Measurements from ENCODE around the gene FILIP1. TPM values are rescaled to one million over a fixed set of nuclear protein-coding genes. Genes with fewer than 3 reads are reported as not detected.
A peak's percentile ranks its signal among the peaks of the same experiment; 100 is the strongest.

The FILIP1 gene
- polyA plus RNA-seq, 2 of the 4 experiments (the other 2 are of a cell fraction), result 2.3 to 15.6 TPM

- Histone ChIP-seq H3K4me3 (no peak overlapping the region), H3K27ac (peak overlapping the region in 1 of 2 experiments; percentile 25; a peak in 2 of 6 replicates), H3K4me1 (peaks cover 31% of the 10 kb centered on the region), H3K9me3 (no peaks in the 10 kb centered on the region), H3K4me2 (peak overlapping the region; percentile 34)
- no peak for TF ChIP-seq ZNF302 (CRISPR knock-in tag; IDR thresholded peaks at IDR 0.05)
- TF ChIP-seq SREBF2 (IDR thresholded peaks at IDR 0.05), result no peak
- TF ChIP-seq MAZ (IDR thresholded peaks at IDR 0.05; ENCODE audit: borderline replicate concordance, low read depth, low read length), result no peak
- ChIA-PET CTCF (interaction anchor here (0.9 to 2.1 kb wide), 6 partner anchors 9 to 278 kb away, joined by 3 to 8 read pairs (median 4); no protein-coding TSS in a partner anchor), POLR2A (interaction anchor here (0.9 to 1.3 kb wide), 2 partner anchors 16 to 24 kb away, joined by 3 to 6 read pairs; partner anchors contain the start of genes COX7A2 and TMEM30A)
- WGBS (ENCODE audit: missing lambda C conversion rate), result 59% methylated on average over 5 of the region's 5 CpGs
- ATAC-seq (peak in 1 of 2 experiments; percentile 55; a peak in 3 of 6 replicates), FAIRE-seq (no peak), DNase-seq (ENCODE audit: low read depth in 1 of 2, low spot score in 1 of 2) (no peak)
Measured at GRCh38 chr6:75268121-75268987, 225.2 kb downstream of the FILIP1 start.

GRCh38 chr6:75267461-75267860 is 226.1 kb downstream of the FILIP1 start:
- FAIRE-seq, result no peak
- 40% methylated on average over 4 of the region's 4 CpGs for WGBS (ENCODE audit: missing lambda C conversion rate)

GRCh38 chr6:75266716-75267291 is 226.8 kb downstream of the FILIP1 start:
- Histone ChIP-seq H3K4me3 (no peak overlapping the region), H3K4me2 (no peak overlapping the region; the same call in 2 of the 3 replicates), H3K9me3 (no peaks in the 10 kb centered on the region), H3K27ac (no peak overlapping the region), H3K4me1 (peaks cover 27% of the 10 kb centered on the region)
- DNase-seq (ENCODE audit: low read depth in 1 of 2, low spot score in 1 of 2) (peak; percentile 32 to 54), ATAC-seq (peak in 1 of 2 experiments; percentile 75; a peak in 3 of 6 replicates), FAIRE-seq (no peak)
- WGBS (ENCODE audit: missing lambda C conversion rate), result 33% methylated on average over 2 of the region's 2 CpGs
- peak; percentile 53; the same call in 2 of the 3 replicates for TF ChIP-seq SMC3 (IDR thresholded peaks at IDR 0.05)
- no peak for TF ChIP-seq HOXB5 (CRISPR knock-in tag; IDR thresholded peaks at IDR 0.05)
- TF ChIP-seq CTCF (IDR thresholded peaks at IDR 0.05), result peak; percentile 61
- peak; percentile 69 to 75 for TF ChIP-seq RAD21 (conservative IDR thresholded peaks at IDR 0.05 in 1 of 2, IDR thresholded peaks at IDR 0.05 in 1 of 2)
- POLR2A ChIA-PET, result no interaction called here
- CTCF ChIA-PET, result interaction anchor here (0.6 to 2.1 kb wide), 23 partner anchors 8 to 432 kb away, joined by 3 to 8 read pairs (median 4); partner anchors contain the start of gene TMEM30A

More at GRCh38 chr6:75267461-75267860, 226.1 kb downstream of the FILIP1 start:
- Histone ChIP-seq H3K9me3 (no peaks in the 10 kb centered on the region), H3K4me2 (peak overlapping the region; percentile 34; the same call in 2 of the 3 replicates), H3K27ac (peak overlapping the region in 1 of 2 experiments; percentile 63; a peak in 2 of 6 replicates), H3K4me1 (peaks cover 33% of the 10 kb centered on the region), H3K4me3 (no peak overlapping the region)
- TF ChIP-seq SMC3 (IDR thresholded peaks at IDR 0.05) (no peak), JUN (IDR thresholded peaks at IDR 0.05) (no peak), EP300 (IDR thresholded peaks at IDR 0.05) (no peak), HOXA7 (CRISPR knock-in tag; IDR thresholded peaks at IDR 0.05) (no peak), REST (IDR thresholded peaks at IDR 0.05) (no peak), ESRRA (IDR thresholded peaks at IDR 0.05; ENCODE audit: borderline replicate concordance, low read length) (no peak), NR3C1 (IDR thresholded peaks at IDR 0.05) (no peak)
- POLR2A ChIA-PET, result interaction anchor here (0.9 to 1.3 kb wide), 2 partner anchors 17 to 23 kb away, joined by 3 to 6 read pairs; partner anchors contain the start of genes COX7A2 and TMEM30A
- ATAC-seq, result no peak
- no peak for DNase-seq (ENCODE audit: low read depth in 1 of 2, low spot score in 1 of 2)
- CTCF ChIA-PET, result interaction anchor here (0.6 to 2.1 kb wide), 22 partner anchors 8 to 279 kb away, joined by 3 to 8 read pairs (median 4); no protein-coding TSS in a partner anchor

All from A549 (cell line).